ENCODE data around the gene NEMP1.

DNA sequence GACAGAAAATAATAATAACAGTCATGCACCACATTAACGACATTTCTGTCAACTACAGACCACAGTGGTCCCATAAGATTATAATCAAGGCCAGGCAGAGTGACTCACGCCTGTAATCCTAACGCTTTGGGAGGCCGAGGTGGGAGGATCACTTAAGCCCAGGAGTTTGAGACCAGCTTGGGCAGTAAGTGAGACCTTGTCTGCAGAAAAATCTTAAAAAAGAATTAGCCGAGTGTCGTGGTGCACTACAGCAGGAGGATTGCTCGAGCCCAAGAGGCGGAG lies 18.9 kb upstream of the NEMP1 start:
- TF ChIP-seq, protein P1, sequence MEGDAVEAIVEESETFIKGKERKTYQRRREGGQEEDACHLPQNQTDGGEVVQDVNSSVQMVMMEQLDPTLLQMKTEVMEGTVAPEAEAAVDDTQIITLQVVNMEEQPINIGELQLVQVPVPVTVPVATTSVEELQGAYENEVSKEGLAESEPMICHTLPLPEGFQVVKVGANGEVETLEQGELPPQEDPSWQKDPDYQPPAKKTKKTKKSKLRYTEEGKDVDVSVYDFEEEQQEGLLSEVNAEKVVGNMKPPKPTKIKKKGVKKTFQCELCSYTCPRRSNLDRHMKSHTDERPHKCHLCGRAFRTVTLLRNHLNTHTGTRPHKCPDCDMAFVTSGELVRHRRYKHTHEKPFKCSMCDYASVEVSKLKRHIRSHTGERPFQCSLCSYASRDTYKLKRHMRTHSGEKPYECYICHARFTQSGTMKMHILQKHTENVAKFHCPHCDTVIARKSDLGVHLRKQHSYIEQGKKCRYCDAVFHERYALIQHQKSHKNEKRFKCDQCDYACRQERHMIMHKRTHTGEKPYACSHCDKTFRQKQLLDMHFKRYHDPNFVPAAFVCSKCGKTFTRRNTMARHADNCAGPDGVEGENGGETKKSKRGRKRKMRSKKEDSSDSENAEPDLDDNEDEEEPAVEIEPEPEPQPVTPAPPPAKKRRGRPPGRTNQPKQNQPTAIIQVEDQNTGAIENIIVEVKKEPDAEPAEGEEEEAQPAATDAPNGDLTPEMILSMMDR (IDR thresholded peaks at IDR 0.05), result no peak
- no peak for TF ChIP-seq POLR2A (IDR thresholded peaks at IDR 0.05)
